Lower lobe of right lung (tissue), 2 donors: Measurements from ENCODE around the gene DTX1. TPM values are rescaled to one million over a fixed set of nuclear protein-coding genes. Genes with fewer than 3 reads are reported as not detected.
A peak's percentile ranks its signal among the peaks of the same experiment; 100 is the strongest.

ENCODE experiments used
- ATAC-seq, 2 donors: fragments of 200-7000 bp; cut with Tn5 transposase; one replicate each; pipeline ENCODE4 v1.9.1; 2020 to 2022; ENCODE audit warnings: mild to moderate bottlenecking in 2 of 2, moderate library complexity in 2 of 2
- DNase-seq: peaks from one replicate; pipeline ENCODE4 v3.0.0-alpha.2; 2020
- H3K27ac ChIP-seq: fragments of 200-600 bp; one replicate; pipeline ENCODE4 v1.8.0; 2022
- H3K27me3 ChIP-seq: fragments of 200-600 bp; one replicate; pipeline ENCODE4 v1.8.0; 2022; ENCODE audit warnings: low read depth
- H3K36me3 ChIP-seq: fragments of 200-600 bp; one replicate; pipeline ENCODE4 v1.8.0; 2022; ENCODE audit warnings: mild to moderate bottlenecking
- H3K4me1 ChIP-seq: fragments of 200-600 bp; one replicate; pipeline ENCODE4 v1.8.0; 2022
- H3K4me3 ChIP-seq: fragments of 200-600 bp; one replicate; pipeline ENCODE4 v1.8.0; 2022; ENCODE audit warnings: mild to moderate bottlenecking
- H3K9me3 ChIP-seq: fragments of 200-600 bp; one replicate; pipeline ENCODE4 v1.8.0; 2022
- CTCF ChIP-seq: fragments of 200-600 bp; IDR thresholded peaks from one replicate; pipeline ENCODE4 v1.8.0; 2022; ENCODE audit warnings: antibody characterized with exemption, mild to moderate bottlenecking
- intact Hi-C: fragments of 100-400 bp; cut with DNase I; formaldehyde crosslinking; loops from one replicate; pipeline ENCODE4 v1.11.0; 2022
- total RNA-seq: library from RNA; stranded (reverse); fragmentation: NEBNext Ultra II Directional; extraction: Animal tissue kit (Norgen Biotek cat#: 25700); gene quantifications from one replicate; pipeline ENCODE4 v1.2.1, GENCODE V29; 2021
- donor health status: DM: no; HTN: yes; CAD: no; lungs with severe emphysema.

Gene DTX1
- total RNA-seq, 1 donor from 2014 or later: 6.8 TPM

GRCh38 chr12:113081873-113082272 is 25.3 kb downstream of the DTX1 start:
- intact Hi-C loops: no loop called here
- H3K36me3 ChIP-seq: no peaks in the 10 kb centered on the region
- H3K4me1 ChIP-seq: no peaks in the 10 kb centered on the region
- no peaks in the 10 kb centered on the region for H3K9me3 ChIP-seq
- DNase-seq: no peak
- no peak for TF ChIP-seq CTCF
- no peak for ATAC-seq
- H3K4me3 ChIP-seq: no peak overlapping the region
- no peak overlapping the region for H3K27ac ChIP-seq
- peaks cover 13% of the 10 kb centered on the region for H3K27me3 ChIP-seq

- ATAC-seq: no peak
- Histone ChIP-seq H3K9me3 (no peaks in the 10 kb centered on the region), H3K4me1 (no peaks in the 10 kb centered on the region), H3K27me3 (peaks cover 13% of the 10 kb centered on the region), H3K4me3 (no peak overlapping the region), H3K27ac (no peak overlapping the region), H3K36me3 (no peaks in the 10 kb centered on the region)
- no peak for TF ChIP-seq CTCF
- intact Hi-C loops: no loop called here
- DNase-seq: no peak
Observed at GRCh38 chr12:113082486-113083148, 26.1 kb downstream of the DTX1 start.

- Histone ChIP-seq H3K27ac (no peak overlapping the region), H3K4me1 (no peaks in the 10 kb centered on the region), H3K36me3 (no peaks in the 10 kb centered on the region), H3K9me3 (no peaks in the 10 kb centered on the region), H3K27me3 (peaks cover 4% of the 10 kb centered on the region), H3K4me3 (no peak overlapping the region)
- TF ChIP-seq CTCF: no peak
- intact Hi-C loops: no loop called here
- DNase-seq: no peak
- ATAC-seq: no peak
Observed at GRCh38 chr12:113083863-113084435, 27.4 kb downstream of the DTX1 start.

GRCh38 chr12:113086249-113087164 is 30.0 kb downstream of the DTX1 start:
- H3K27me3 ChIP-seq: peaks cover 6% of the 10 kb centered on the region
- intact Hi-C loops: no loop called here

More at GRCh38 chr12:113086249-113087164, 30.0 kb downstream of the DTX1 start:
- Histone ChIP-seq H3K27ac (no peak overlapping the region), H3K4me3 (no peak overlapping the region), H3K9me3 (no peaks in the 10 kb centered on the region), H3K4me1 (no peaks in the 10 kb centered on the region), H3K36me3 (no peaks in the 10 kb centered on the region)
- TF ChIP-seq CTCF: no peak
- DNase-seq: no peak
- ATAC-seq: peak; percentile 32 to 44
